ENCODE data around the gene ODAD4.

The ODAD4 gene

GRCh38 chr17:41942626-41943373 lies 12.4 kb downstream of the ODAD4 start:
- DNase-seq = no peak

GRCh38 chr17:41943492-41943891 lies 13.1 kb downstream of the ODAD4 start:
- DNase-seq = no peak

GRCh38 chr17:41944943-41945342 lies 14.5 kb downstream of the ODAD4 start:
- DNase-seq = no peak

GRCh38 chr17:41948762-41949460 lies 18.5 kb downstream of the ODAD4 start:
- DNase-seq = no peak

- no peak for DNase-seq
Measured at GRCh38 chr17:41956522-41956921, 26.1 kb downstream of the ODAD4 start.

GRCh38 chr17:41957031-41957868 lies 26.8 kb downstream of the ODAD4 start:
- no peak for DNase-seq

GRCh38 chr17:41957869-41958439 lies 27.5 kb downstream of the ODAD4 start:
- DNase-seq = no peak

GRCh38 chr17:41959030-41959335 lies 28.6 kb downstream of the ODAD4 start:
- DNase-seq = no peak

GRCh38 chr17:41959336-41960095 lies 29.1 kb downstream of the ODAD4 start:
- peak in 3 of 4 experiments; percentile 18 to 39 (median 36) for DNase-seq

GRCh38 chr17:41962111-41962510 lies 31.7 kb downstream of the ODAD4 start:
- DNase-seq = no peak

GRCh38 chr17:41962768-41963434 lies 32.5 kb downstream of the ODAD4 start:
- peak; percentile 73 to 84 (median 81) for DNase-seq

GRCh38 chr17:41965694-41966462 lies 35.5 kb downstream of the ODAD4 start:
- DNase-seq = peak; percentile 21 to 61 (median 44)

- peak; percentile 96 to 99 (median 97) for DNase-seq
Measured at GRCh38 chr17:41966463-41967140, 36.2 kb downstream of the ODAD4 start, which contains the start of gene CNP. Gene CNP, plus strand, starts transcription at chr17:41966795. Its CDS starts 90 bp downstream, at chr17:41966885.

- no peak for DNase-seq
Measured at GRCh38 chr17:41967141-41967920, 36.9 kb downstream of the ODAD4 start.

- DNase-seq = no peak
Measured at GRCh38 chr17:41967921-41968578, 37.6 kb downstream of the ODAD4 start.

- no peak for DNase-seq
Measured at GRCh38 chr17:41968676-41969075, 38.3 kb downstream of the ODAD4 start.

- DNase-seq = peak in 2 of 4 experiments; percentile 29 to 36
Measured at GRCh38 chr17:41970901-41971331, 40.5 kb downstream of the ODAD4 start.

- DNase-seq = no peak
Measured at GRCh38 chr17:41971721-41972523, 41.5 kb downstream of the ODAD4 start.

Data from suppressor macrophage (primary cell).